Trophoblast cell (in vitro differentiated cells and primary cell): Measurements from ENCODE around the gene LMAN2.
"Not testable (repeated sequence)": the region's sequence is repeated elsewhere in the genome, so short reads cannot be mapped to it uniquely, and the experiment has no call there.

Source experiments
- DNase-seq, 2 donors: peaks; one replicate each; pipeline ENCODE4 v3.0.0-alpha.2; 2016
- H2AFZ ChIP-seq: 2 replicates; pipeline ENCODE4 v1.6.1; 2013; ENCODE audit warnings: low read length, moderate library complexity, mild to moderate bottlenecking; ENCODE audit not compliant: insufficient read depth, poor library complexity
- H2AK5ac ChIP-seq: 2 replicates; pipeline ENCODE4 v1.6.1; 2013; ENCODE audit warnings: mild to moderate bottlenecking, low read length
- H2BK120ac ChIP-seq: 2 replicates; pipeline ENCODE4 v1.6.1; 2013; ENCODE audit warnings: low read length, mild to moderate bottlenecking, moderate library complexity; ENCODE audit not compliant: insufficient read depth, poor library complexity
- H2BK12ac ChIP-seq: 2 replicates; pipeline ENCODE4 v1.6.1; 2013; ENCODE audit warnings: mild to moderate bottlenecking, low read length, moderate library complexity
- H2BK5ac ChIP-seq: 2 replicates; pipeline ENCODE4 v1.6.1; 2013; ENCODE audit warnings: low read length, low read depth, moderate library complexity, mild to moderate bottlenecking; ENCODE audit not compliant: poor library complexity
- H3K14ac ChIP-seq: 2 replicates; pipeline ENCODE4 v1.6.1; 2013; ENCODE audit warnings: mild to moderate bottlenecking, low read length
- H3K18ac ChIP-seq: 2 replicates; pipeline ENCODE4 v1.6.1; 2013; ENCODE audit warnings: mild to moderate bottlenecking, low read length
- H3K23ac ChIP-seq: 2 replicates; pipeline ENCODE4 v1.6.1; 2013; ENCODE audit warnings: low read length
- H3K27ac ChIP-seq: 2 replicates; pipeline ENCODE4 v1.5.1; 2013; ENCODE audit warnings: low read depth, mild to moderate bottlenecking, inconsistent platforms, low read length, moderate library complexity
- H3K27me3 ChIP-seq: 2 replicates; pipeline ENCODE4 v1.6.1; 2013; ENCODE audit warnings: inconsistent platforms, mild to moderate bottlenecking, low read length, moderate library complexity; ENCODE audit not compliant: insufficient read depth
- H3K36me3 ChIP-seq, 2 experiments: 1 replicate in 1 of 2; 2 replicates in 1 of 2; pipeline ENCODE4 v1.6.1; 2013; ENCODE audit warnings: low read length in 2 of 2, mild to moderate bottlenecking in 2 of 2, moderate library complexity in 1 of 2; ENCODE audit not compliant: insufficient read depth in 2 of 2, control insufficient read depth in 1 of 2
- H3K4ac ChIP-seq: 2 replicates; pipeline ENCODE4 v1.6.1; 2013; ENCODE audit warnings: low read depth, mild to moderate bottlenecking, low read length, moderate library complexity
- H3K4me1 ChIP-seq, 2 experiments: 1 replicate in 1 of 2; 2 replicates in 1 of 2; pipeline ENCODE4 v1.6.1; 2013; ENCODE audit warnings: low read length in 2 of 2, mild to moderate bottlenecking in 2 of 2, moderate library complexity in 1 of 2; ENCODE audit not compliant: insufficient read depth in 2 of 2, control insufficient read depth in 1 of 2
- H3K4me2 ChIP-seq: 2 replicates; pipeline ENCODE4 v1.6.1; 2013; ENCODE audit warnings: inconsistent platforms, mild to moderate bottlenecking, low read length, moderate library complexity
- H3K4me3 ChIP-seq: 2 replicates; pipeline ENCODE4 v1.5.1; 2013; ENCODE audit warnings: mild to moderate bottlenecking, low read depth, low read length, inconsistent platforms
- H3K79me1 ChIP-seq: one replicate; pipeline ENCODE4 v1.6.1; 2013; ENCODE audit warnings: low read length
- H3K79me2 ChIP-seq: 2 replicates; pipeline ENCODE4 v1.6.1; 2013; ENCODE audit warnings: low read length, mild to moderate bottlenecking; ENCODE audit not compliant: control insufficient read depth, insufficient read depth, poor library complexity
- H3K9ac ChIP-seq: 2 replicates; pipeline ENCODE4 v1.6.1; 2013; ENCODE audit warnings: mild to moderate bottlenecking, low read length
- H3K9me3 ChIP-seq: 2 replicates; pipeline ENCODE4 v1.6.1; 2013; ENCODE audit warnings: low read depth, mild to moderate bottlenecking, control low read depth, inconsistent platforms, low read length; ENCODE audit not compliant: insufficient read depth
- H4K12ac ChIP-seq: 2 replicates; pipeline ENCODE4 v1.6.1; 2013; ENCODE audit warnings: low read depth, mild to moderate bottlenecking, low read length, moderate library complexity
- H4K8ac ChIP-seq: 2 replicates; pipeline ENCODE4 v1.6.1; 2013; ENCODE audit warnings: low read depth, mild to moderate bottlenecking, low read length, moderate library complexity
- H4K91ac ChIP-seq: one replicate; pipeline ENCODE4 v1.6.1; 2013; ENCODE audit warnings: low read depth, mild to moderate bottlenecking, low read length, moderate library complexity
- WGBS: extraction: QIAGEN DNeasy Blood & Tissue Kit; methylation state at CpG from one replicate; pipeline ENCODE4 v1.1.7; 2013; ENCODE audit warnings: missing lambda C conversion rate; ENCODE audit not compliant: insufficient read length, insufficient coverage; ENCODE audit errors: extremely low coverage; 5-methylcytosine and 5-hydroxymethylcytosine counted together

The LMAN2 gene

GRCh38 chr5:177362610-177363507 is 11.4 kb upstream of the LMAN2 start:
- Histone ChIP-seq H3K4me3 (peak overlapping the region; percentile 69), H4K12ac (peak overlapping the region; percentile 55), H4K91ac (no peak overlapping the region), H3K9ac (no peak overlapping the region), H2AFZ (peak overlapping the region; percentile 98), H3K4me1 (peaks cover 11 to 15% of the 10 kb centered on the region in 2 experiments), H3K79me1 (peaks cover 13% of the 10 kb centered on the region), H2AK5ac (no peak overlapping the region), H3K23ac (no peak overlapping the region), H3K14ac (peak overlapping the region; percentile 46), H3K27me3 (no peaks in the 10 kb centered on the region), H3K79me2 (peaks cover 6% of the 10 kb centered on the region), H4K8ac (peak overlapping the region; percentile 86), H3K4me2 (peak overlapping the region; percentile 97), H3K18ac (peak overlapping the region; percentile 67), H3K36me3 (no peaks in the 10 kb centered on the region), H3K4ac (no peak overlapping the region), H3K27ac (no peak overlapping the region), H2BK5ac (peak overlapping the region; percentile 24), H3K9me3 (no peaks in the 10 kb centered on the region), H2BK120ac (no peak overlapping the region), H2BK12ac (peak overlapping the region; percentile 22)
- peak in 1 of 2 donors; percentile 43 for DNase-seq
- 100% methylated on average over 1 of the region's 59 CpGs for WGBS

DNA sequence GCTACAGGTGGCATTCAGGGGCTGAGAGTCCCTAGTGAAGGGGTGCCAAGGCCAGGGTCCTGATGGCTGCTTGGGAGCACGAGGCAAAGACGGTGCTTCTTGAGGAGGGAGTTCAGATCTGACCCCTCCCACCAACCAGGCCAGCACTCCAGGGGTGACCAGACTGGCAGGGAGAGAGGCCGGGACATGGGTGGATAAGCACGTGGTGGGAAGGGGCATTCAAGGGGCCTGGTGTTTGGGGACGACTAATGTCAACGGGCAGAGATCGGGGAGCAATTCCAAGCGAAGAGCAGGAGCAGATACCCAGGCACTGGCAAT is 10.8 kb upstream of the LMAN2 start:
- Histone ChIP-seq H2AK5ac (no peak overlapping the region), H3K9ac (no peak overlapping the region), H3K27ac (no peak overlapping the region), H2BK120ac (no peak overlapping the region), H3K27me3 (no peaks in the 10 kb centered on the region), H2AFZ (no peak overlapping the region), H3K36me3 (no peaks in the 10 kb centered on the region), H2BK5ac (no peak overlapping the region), H4K8ac (no peak overlapping the region), H2BK12ac (no peak overlapping the region), H3K9me3 (no peaks in the 10 kb centered on the region), H3K4me1 (peaks cover 7 to 11% of the 10 kb centered on the region in 2 experiments), H4K12ac (no peak overlapping the region), H3K4me2 (no peak overlapping the region), H3K18ac (no peak overlapping the region), H3K4me3 (no peak overlapping the region), H4K91ac (no peak overlapping the region), H3K14ac (no peak overlapping the region), H3K4ac (no peak overlapping the region), H3K79me1 (peaks cover 13% of the 10 kb centered on the region), H3K23ac (no peak overlapping the region), H3K79me2 (peaks cover 6% of the 10 kb centered on the region)
- WGBS: no CpG with 5 or more reads among the region's 8 CpGs
- no peak for DNase-seq

GRCh38 chr5:177361418-177362291 is 10.2 kb upstream of the LMAN2 start:
- no peaks in the 10 kb centered on the region for H3K27me3 ChIP-seq
- no peak overlapping the region for H3K14ac ChIP-seq
- no peak overlapping the region for H2AFZ ChIP-seq
- H3K79me1 ChIP-seq: peaks cover 10% of the 10 kb centered on the region
- no peak overlapping the region for H4K8ac ChIP-seq
- H3K79me2 ChIP-seq: peaks cover 4% of the 10 kb centered on the region
- H3K4me2 ChIP-seq: no peak overlapping the region
- H3K9me3 ChIP-seq: no peaks in the 10 kb centered on the region
- H2BK12ac ChIP-seq: no peak overlapping the region
- no peak overlapping the region for H3K27ac ChIP-seq
- no peak overlapping the region for H3K4ac ChIP-seq
- H3K18ac ChIP-seq: no peak overlapping the region
- H3K36me3 ChIP-seq: no peaks in the 10 kb centered on the region
- no peak overlapping the region for H3K4me3 ChIP-seq
- H3K4me1 ChIP-seq: peaks cover 6 to 11% of the 10 kb centered on the region in 2 experiments
- no CpG with 5 or more reads among the region's 6 CpGs for WGBS
- H2AK5ac ChIP-seq: no peak overlapping the region
- H4K91ac ChIP-seq: no peak overlapping the region
- no peak for DNase-seq
- no peak overlapping the region for H4K12ac ChIP-seq
- no peak overlapping the region for H2BK120ac ChIP-seq
- no peak overlapping the region for H2BK5ac ChIP-seq
- H3K9ac ChIP-seq: no peak overlapping the region
- no peak overlapping the region for H3K23ac ChIP-seq

GRCh38 chr5:177360740-177361139 is 9.3 kb upstream of the LMAN2 start:
- H2BK5ac ChIP-seq, H4K8ac ChIP-seq, H2BK12ac ChIP-seq, DNase-seq, H3K79me2 ChIP-seq, H3K79me1 ChIP-seq, H3K23ac ChIP-seq, H2AK5ac ChIP-seq, H3K9ac ChIP-seq, H3K18ac ChIP-seq, H4K12ac ChIP-seq, H3K36me3 ChIP-seq, H3K4me1 ChIP-seq, H3K27me3 ChIP-seq, H3K4me3 ChIP-seq, H4K91ac ChIP-seq, H3K27ac ChIP-seq, H2AFZ ChIP-seq, H3K9me3 ChIP-seq, H3K4ac ChIP-seq, H3K14ac ChIP-seq, H2BK120ac ChIP-seq, H3K4me2 ChIP-seq: not testable (repeated sequence)
- no CpG with 5 or more reads among the region's 7 CpGs for WGBS
